ENCODE measurements around the gene IFI44. TPM values are rescaled to one million over a fixed set of nuclear protein-coding genes. Genes with fewer than 3 reads are reported as not detected.

The IFI44 gene
- total RNA-seq, 1 donor from 2014 or later = 5.9 TPM

DNA sequence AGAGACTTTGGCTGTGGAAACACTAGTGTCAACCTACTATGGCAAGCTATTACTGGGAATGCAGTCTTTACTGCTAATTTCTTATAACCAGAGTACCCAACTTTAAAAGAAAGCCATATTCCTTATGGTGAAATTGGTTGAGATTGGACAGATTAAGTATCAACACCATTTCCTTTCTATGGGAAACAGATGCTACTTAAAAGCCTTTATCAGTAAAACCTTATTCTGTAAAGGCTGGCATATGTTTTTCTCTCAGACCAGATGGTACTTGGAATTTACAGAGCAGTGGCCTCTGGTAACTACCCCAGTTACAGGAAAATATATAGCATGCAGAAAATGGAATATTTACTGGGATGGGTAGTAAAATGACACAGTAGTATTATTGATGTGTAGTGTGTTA is 18.8 kb downstream of the IFI44 start:
- no peak overlapping the region for H3K4me3 ChIP-seq
- no peaks in the 10 kb centered on the region for H3K36me3 ChIP-seq
- no peaks in the 10 kb centered on the region for H3K27me3 ChIP-seq
- intact Hi-C loops (cut with DNase I) = no loop called here
- no peak overlapping the region for H3K27ac ChIP-seq
- TF ChIP-seq, protein P1, sequence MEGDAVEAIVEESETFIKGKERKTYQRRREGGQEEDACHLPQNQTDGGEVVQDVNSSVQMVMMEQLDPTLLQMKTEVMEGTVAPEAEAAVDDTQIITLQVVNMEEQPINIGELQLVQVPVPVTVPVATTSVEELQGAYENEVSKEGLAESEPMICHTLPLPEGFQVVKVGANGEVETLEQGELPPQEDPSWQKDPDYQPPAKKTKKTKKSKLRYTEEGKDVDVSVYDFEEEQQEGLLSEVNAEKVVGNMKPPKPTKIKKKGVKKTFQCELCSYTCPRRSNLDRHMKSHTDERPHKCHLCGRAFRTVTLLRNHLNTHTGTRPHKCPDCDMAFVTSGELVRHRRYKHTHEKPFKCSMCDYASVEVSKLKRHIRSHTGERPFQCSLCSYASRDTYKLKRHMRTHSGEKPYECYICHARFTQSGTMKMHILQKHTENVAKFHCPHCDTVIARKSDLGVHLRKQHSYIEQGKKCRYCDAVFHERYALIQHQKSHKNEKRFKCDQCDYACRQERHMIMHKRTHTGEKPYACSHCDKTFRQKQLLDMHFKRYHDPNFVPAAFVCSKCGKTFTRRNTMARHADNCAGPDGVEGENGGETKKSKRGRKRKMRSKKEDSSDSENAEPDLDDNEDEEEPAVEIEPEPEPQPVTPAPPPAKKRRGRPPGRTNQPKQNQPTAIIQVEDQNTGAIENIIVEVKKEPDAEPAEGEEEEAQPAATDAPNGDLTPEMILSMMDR (IDR thresholded peaks at IDR 0.05) = no peak
- DNase-seq (ENCODE audit: low spot score in 2 of 2) = no peak
- H3K9me3 ChIP-seq = no peaks in the 10 kb centered on the region
- no peaks in the 10 kb centered on the region for H3K4me1 ChIP-seq

DNA sequence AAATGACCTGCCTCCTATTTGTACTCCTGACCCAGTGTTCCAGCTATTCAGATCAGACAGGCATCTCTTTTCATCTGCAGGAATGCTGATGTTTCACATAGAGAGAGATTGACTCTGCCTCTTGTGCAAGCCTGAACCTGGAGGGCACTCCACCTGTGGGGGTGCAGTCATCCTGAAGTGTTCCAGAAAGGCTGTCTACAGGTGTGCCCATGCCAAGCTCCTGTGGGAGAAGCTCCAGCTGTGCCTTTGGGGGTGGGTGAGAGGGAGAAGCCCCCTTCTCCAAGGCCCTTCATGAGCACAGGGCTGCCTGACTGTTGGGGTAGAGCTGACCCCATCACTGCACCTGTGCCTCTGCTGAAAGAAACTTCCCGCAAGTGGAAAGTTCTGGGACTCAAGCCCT is 22.8 kb downstream of the IFI44 start:
- Histone ChIP-seq H3K27ac (no peak overlapping the region), H3K27me3 (no peaks in the 10 kb centered on the region), H3K36me3 (no peaks in the 10 kb centered on the region), H3K4me3 (no peak overlapping the region), H3K4me1 (no peaks in the 10 kb centered on the region), H3K9me3 (no peaks in the 10 kb centered on the region)
- TF ChIP-seq, protein P1 (IDR thresholded peaks at IDR 0.05) = no peak
- DNase-seq (ENCODE audit: low spot score in 2 of 2) = no peak
- intact Hi-C loops (cut with DNase I) = no loop called here

DNA sequence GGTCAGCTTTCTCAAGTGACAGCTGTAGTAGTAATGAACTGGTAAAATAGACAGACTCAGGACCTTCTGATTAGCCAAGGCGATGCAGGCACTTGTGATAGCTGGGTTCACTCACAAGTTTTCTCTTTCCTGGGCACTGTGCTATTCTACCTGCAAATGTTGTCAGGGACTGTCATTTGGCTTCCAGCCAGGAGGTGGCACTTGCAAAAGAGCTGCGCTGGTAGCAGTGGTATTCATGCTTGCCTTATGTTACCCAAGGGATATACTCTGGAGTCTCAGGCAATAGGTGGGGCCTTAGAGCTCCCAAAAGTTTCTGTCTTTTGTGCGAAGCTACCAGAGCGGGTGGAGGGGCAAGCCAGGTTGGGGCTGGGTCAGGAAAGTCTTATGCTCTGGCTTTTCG is 23.5 kb downstream of the IFI44 start:
- Histone ChIP-seq H3K9me3 (no peaks in the 10 kb centered on the region), H3K27me3 (no peaks in the 10 kb centered on the region), H3K36me3 (no peaks in the 10 kb centered on the region), H3K4me3 (no peak overlapping the region), H3K4me1 (no peaks in the 10 kb centered on the region), H3K27ac (no peak overlapping the region)
- intact Hi-C loops (cut with DNase I) = no loop called here
- TF ChIP-seq, protein P1 (IDR thresholded peaks at IDR 0.05) = no peak
- DNase-seq (ENCODE audit: low spot score in 2 of 2) = no peak

- intact Hi-C loops (cut with DNase I) = loop anchor here (1.0 kb wide), 1 partner anchor 59 kb away; no protein-coding TSS in a partner anchor
- peak in 1 of 2 donors; percentile 74 for DNase-seq (ENCODE audit: low spot score in 2 of 2)
- H3K4me1 ChIP-seq = no peaks in the 10 kb centered on the region
- H3K4me3 ChIP-seq = no peak overlapping the region
- H3K27me3 ChIP-seq = no peaks in the 10 kb centered on the region
- H3K36me3 ChIP-seq = no peaks in the 10 kb centered on the region
- H3K9me3 ChIP-seq = no peaks in the 10 kb centered on the region
- H3K27ac ChIP-seq = no peak overlapping the region
- TF ChIP-seq, protein P1 (IDR thresholded peaks at IDR 0.05) = peak; percentile 57 to 85 (median 81)
These were observed 26.8 kb downstream of the IFI44 start for GRCh38 chr1:78676347-78676982.

DNA sequence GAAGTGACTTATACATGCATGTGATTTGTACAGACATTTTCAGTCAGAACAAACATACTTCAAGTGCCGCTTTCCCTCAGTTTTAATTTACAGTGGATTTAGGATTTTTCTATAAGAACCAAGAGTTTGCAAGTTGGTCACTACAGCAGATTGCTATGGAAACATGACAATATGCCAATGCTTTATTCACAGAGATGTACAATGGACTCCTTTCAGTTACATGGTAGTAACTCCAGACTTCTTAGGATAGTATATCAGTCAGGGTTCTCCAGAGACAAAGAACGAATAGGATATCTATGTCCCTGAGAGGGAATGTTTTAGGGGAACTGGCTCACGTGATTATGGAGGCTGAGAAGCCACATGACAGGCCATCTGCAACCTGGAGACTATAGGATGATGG is 27.4 kb downstream of the IFI44 start:
- TF ChIP-seq, protein P1 (IDR thresholded peaks at IDR 0.05) = no peak
- no peak for DNase-seq (ENCODE audit: low spot score in 2 of 2)
- intact Hi-C loops (cut with DNase I) = loop anchor here (1.0 kb wide), 1 partner anchor 60 kb away; no protein-coding TSS in a partner anchor
- Histone ChIP-seq H3K36me3 (no peaks in the 10 kb centered on the region), H3K27ac (no peak overlapping the region), H3K4me1 (no peaks in the 10 kb centered on the region), H3K9me3 (no peaks in the 10 kb centered on the region), H3K27me3 (no peaks in the 10 kb centered on the region), H3K4me3 (no peak overlapping the region)
